Measurements from ENCODE around the gene ASTN2. TPM values are rescaled to one million over a fixed set of nuclear protein-coding genes. Genes with fewer than 3 reads are reported as not detected.

ASTN2 gene
- total and polyA plus RNA-seq, 10 donors = 0.87 to 6.1 (median 3.7) TPM

- no peaks in the 10 kb centered on the region for H3K9me3 ChIP-seq
- no peak for TF ChIP-seq CTCF (IDR thresholded peaks at IDR 0.05 in 8 of 11, conservative IDR thresholded peaks at IDR 0.05 in 3 of 11)
- no peak for TF ChIP-seq POLR2AphosphoS5 (IDR thresholded peaks at IDR 0.05)
- TF ChIP-seq POLR2A (IDR thresholded peaks at IDR 0.05) = no peak
- peaks cover 0 to 4% (median 0%) of the 10 kb centered on the region in 6 donors for H3K4me1 ChIP-seq
- H3K36me3 ChIP-seq = peaks cover 0 to 19% (median 3%) of the 10 kb centered on the region in 6 donors
- DNase-seq = no peak
- H3K4me3 ChIP-seq = no peak overlapping the region
- intact Hi-C loops (cut with DNase I; ENCODE audit: low total_unique reads) = no loop called here
- H3K27ac ChIP-seq = no peak overlapping the region
- no peaks in the 10 kb centered on the region for H3K27me3 ChIP-seq (replicated peaks in 1 of 7)
Observed at GRCh38 chr9:116704470-116704869, 710.4 kb downstream of the ASTN2 start.

- intact Hi-C loops (cut with DNase I; ENCODE audit: low total_unique reads) = no loop called here
- Histone ChIP-seq H3K36me3 (peaks cover 4 to 28% (median 11%) of the 10 kb centered on the region in 6 donors), H3K4me3 (no peak overlapping the region), H3K27ac (no peak overlapping the region), H3K27me3 (replicated peaks in 1 of 7) (no peaks in the 10 kb centered on the region), H3K4me1 (peaks cover 0 to 4% (median 0%) of the 10 kb centered on the region in 6 donors), H3K9me3 (no peaks in the 10 kb centered on the region)
- TF ChIP-seq POLR2AphosphoS5 (IDR thresholded peaks at IDR 0.05) (no peak), CTCF (IDR thresholded peaks at IDR 0.05 in 8 of 11, conservative IDR thresholded peaks at IDR 0.05 in 3 of 11) (no peak), POLR2A (IDR thresholded peaks at IDR 0.05) (no peak)
- WGBS, 5 donors = 95 to 98% (median 97%) methylated on average over 2 to 3 of the region's 3 CpGs
- no peak for DNase-seq
Observed at GRCh38 chr9:116703634-116704033, 711.2 kb downstream of the ASTN2 start.

DNA sequence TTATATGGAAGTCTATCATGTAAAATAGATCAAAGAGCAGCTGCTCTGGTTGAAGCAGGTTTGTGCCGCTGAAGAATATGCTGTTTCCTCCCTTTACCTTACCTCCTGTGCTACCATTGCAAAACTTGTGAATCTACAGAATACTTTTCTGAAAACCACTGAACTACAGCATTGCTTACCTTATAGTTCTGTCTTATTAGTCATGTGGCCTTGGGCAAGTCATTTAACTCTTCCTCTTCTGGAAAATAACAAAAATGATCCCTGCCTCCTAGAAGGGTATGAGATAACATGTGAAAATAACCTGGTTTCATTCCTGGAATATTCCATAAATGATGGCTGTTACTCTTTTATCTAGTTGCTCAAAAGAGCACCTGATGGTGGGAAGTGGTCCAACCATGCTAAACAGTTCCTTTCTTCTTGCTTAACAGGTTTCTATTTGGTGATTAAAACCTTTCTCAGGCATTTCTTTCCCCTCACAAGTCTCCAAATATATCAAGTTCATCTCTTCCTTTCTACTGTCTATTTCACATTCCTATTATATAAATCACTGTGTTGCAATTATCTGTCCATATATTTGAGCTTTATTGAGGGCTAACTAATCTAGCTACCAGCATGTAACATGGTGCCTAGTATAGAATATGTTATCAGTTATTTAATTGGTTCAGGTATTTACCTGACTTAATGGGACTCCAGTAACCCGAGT lies 712.8 kb downstream of the ASTN2 start:
- peaks cover 5 to 42% (median 24%) of the 10 kb centered on the region in 6 donors for H3K36me3 ChIP-seq
- peaks cover 0 to 4% (median 0%) of the 10 kb centered on the region in 6 donors for H3K4me1 ChIP-seq
- H3K27me3 ChIP-seq (replicated peaks in 1 of 7) = no peaks in the 10 kb centered on the region
- intact Hi-C loops (cut with DNase I; ENCODE audit: low total_unique reads) = no loop called here
- no peak for DNase-seq
- WGBS, 5 donors = 50 to 85% (median 81%) methylated on average over 2 of the region's 2 CpGs
- no peak overlapping the region for H3K27ac ChIP-seq
- TF ChIP-seq CTCF (IDR thresholded peaks at IDR 0.05 in 8 of 11, conservative IDR thresholded peaks at IDR 0.05 in 3 of 11) (no peak), POLR2A (IDR thresholded peaks at IDR 0.05) (no peak), POLR2AphosphoS5 (IDR thresholded peaks at IDR 0.05) (no peak)
- no peak overlapping the region for H3K4me3 ChIP-seq
- H3K9me3 ChIP-seq = no peaks in the 10 kb centered on the region

DNA sequence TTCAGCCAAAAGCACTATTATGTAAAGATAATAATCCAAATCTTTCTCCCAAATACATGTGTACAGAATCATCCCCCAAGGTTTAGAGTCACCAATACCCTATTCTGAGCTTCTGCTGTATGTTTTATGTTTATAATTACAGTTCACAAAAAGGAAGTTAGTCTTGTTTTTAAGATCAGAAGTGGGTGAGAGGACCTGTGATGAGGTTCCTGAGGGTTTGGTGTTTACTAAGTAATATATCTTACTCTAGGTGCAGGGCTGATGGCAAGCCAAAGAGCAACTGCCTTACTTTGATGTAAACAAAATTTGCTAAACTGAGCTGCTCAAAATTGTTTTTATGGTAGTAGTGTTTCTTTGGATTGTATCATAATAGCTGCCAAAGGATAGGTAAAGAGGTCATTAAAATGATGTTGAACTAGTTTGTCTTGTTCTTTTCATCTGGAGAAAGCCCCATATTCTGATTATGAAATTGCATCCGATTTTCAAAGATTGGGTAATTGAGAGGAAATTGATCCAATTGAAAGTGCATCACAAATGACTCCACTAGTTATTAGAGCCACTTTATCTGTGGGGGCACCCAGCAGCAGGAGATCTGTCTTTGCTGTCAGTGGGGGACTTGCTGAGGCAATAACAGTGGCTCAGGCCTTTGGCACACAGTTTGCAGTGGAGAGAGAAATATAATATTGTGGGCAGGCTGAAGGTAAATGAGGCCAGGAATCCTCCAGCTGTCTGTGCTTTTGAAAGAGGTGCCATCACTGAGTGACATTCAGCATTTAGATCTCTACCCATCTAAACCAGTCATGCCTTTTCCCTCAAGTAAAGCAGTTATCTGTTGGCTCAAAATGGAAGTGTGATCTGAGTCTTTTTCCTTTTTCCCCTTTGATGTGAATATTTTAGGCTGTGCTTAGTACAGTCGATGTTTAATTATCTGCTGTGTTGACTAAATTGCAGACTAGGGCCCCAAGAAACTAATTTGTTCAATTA lies 713.7 kb downstream of the ASTN2 start:
- Histone ChIP-seq H3K36me3 (peaks cover 5 to 42% (median 24%) of the 10 kb centered on the region in 6 donors), H3K4me3 (no peak overlapping the region), H3K27me3 (replicated peaks in 1 of 7) (no peaks in the 10 kb centered on the region), H3K27ac (no peak overlapping the region), H3K9me3 (no peaks in the 10 kb centered on the region), H3K4me1 (peaks cover 0 to 4% (median 0%) of the 10 kb centered on the region in 6 donors)
- intact Hi-C loops (cut with DNase I; ENCODE audit: low total_unique reads) = no loop called here
- DNase-seq = no peak
- WGBS, 5 donors = 64 to 82% (median 67%) methylated on average over 2 of the region's 2 CpGs
- no peak for TF ChIP-seq CTCF (IDR thresholded peaks at IDR 0.05 in 8 of 11, conservative IDR thresholded peaks at IDR 0.05 in 3 of 11)
- no peak for TF ChIP-seq POLR2AphosphoS5 (IDR thresholded peaks at IDR 0.05)
- TF ChIP-seq POLR2A (IDR thresholded peaks at IDR 0.05) = no peak

All from spleen (tissue), 11 donors.